Measurements from ENCODE around the gene SEC22A.
"Not testable (repeated sequence)": the region's sequence is repeated elsewhere in the genome, so short reads cannot be mapped to it uniquely, and the experiment has no call there.

SEC22A gene

DNA sequence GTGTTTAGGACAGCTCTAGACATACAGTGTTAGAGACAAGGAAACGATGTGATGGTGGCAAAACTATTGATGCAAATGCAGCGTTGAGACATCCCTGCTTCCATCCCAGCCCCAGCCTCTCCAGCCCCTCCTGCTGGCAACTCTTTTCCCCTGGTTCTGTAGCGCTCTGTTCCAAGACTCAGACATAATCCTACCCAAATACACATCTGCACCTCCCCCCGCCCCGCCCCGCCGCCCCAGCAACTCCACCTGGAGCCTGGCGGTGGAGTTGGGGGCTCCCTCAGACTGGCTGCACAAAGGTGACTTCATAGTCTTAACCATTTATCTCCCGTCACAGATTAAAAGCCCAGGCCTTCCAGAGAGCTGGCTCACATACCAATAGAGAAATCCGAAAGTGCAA is 7.2 kb upstream of the SEC22A start:
- DNase-seq (ENCODE audit: extremely low spot score), result peak; percentile 63
- ChIA-PET CTCF (no interaction called here), POLR2A (no interaction called here)
- TF ChIP-seq BHLHE40 (IDR thresholded peaks at IDR 0.05; ENCODE audit: borderline replicate concordance), result no peak
- TF ChIP-seq NFRKB (IDR thresholded peaks at IDR 0.05), result no peak
- TF ChIP-seq L3MBTL2 (conservative IDR thresholded peaks at IDR 0.05), result no peak
- TF ChIP-seq ELF4 (IDR thresholded peaks at IDR 0.05), result no peak
- TF ChIP-seq TARDBP (IDR thresholded peaks at IDR 0.05), result no peak
- no peak for TF ChIP-seq HDGF (IDR thresholded peaks at IDR 0.05; ENCODE audit: borderline replicate concordance)
- no peak for TF ChIP-seq FOXK2 (IDR thresholded peaks at IDR 0.05)
- TF ChIP-seq CTBP1 (IDR thresholded peaks at IDR 0.05; ENCODE audit: borderline replicate concordance), result no peak
- no peak for TF ChIP-seq FOXA1 (IDR thresholded peaks at IDR 0.05)
- no peak for TF ChIP-seq SP1 (IDR thresholded peaks at IDR 0.05)
- no peak for TF ChIP-seq ARNT (IDR thresholded peaks at IDR 0.05)
- no peak for TF ChIP-seq PKNOX1 (IDR thresholded peaks at IDR 0.05)
- no peak for TF ChIP-seq SUZ12 (IDR thresholded peaks at IDR 0.05)
- no peak for TF ChIP-seq LEF1 (IDR thresholded peaks at IDR 0.05; ENCODE audit: borderline replicate concordance)
- TF ChIP-seq ZNF384 (IDR thresholded peaks at IDR 0.05), result no peak
- TF ChIP-seq FOXM1 (IDR thresholded peaks at IDR 0.05; ENCODE audit: borderline replicate concordance), result no peak

DNA sequence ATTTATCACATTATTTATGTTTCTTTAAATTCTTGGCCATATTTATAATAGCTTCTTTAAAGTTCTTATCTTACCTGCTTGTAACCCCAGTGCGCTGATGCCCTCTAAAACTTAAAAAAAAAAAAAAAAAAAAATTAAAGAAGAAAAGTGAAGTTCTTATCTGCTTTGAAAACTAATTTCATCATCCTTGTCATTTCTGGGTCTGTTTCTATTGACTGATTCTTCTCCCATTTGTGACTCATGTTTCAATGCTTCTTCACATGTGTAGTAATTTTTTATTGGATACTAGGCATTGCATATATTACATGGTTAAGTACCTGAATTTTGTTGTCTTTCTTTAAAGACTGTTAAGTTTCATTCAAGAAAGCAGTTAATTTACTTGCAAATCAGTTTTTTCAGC is 3.4 kb upstream of the SEC22A start:
- ChIA-PET POLR2A (no interaction called here), CTCF (no interaction called here)
- no peak for DNase-seq (ENCODE audit: extremely low spot score)
- TF ChIP-seq ARNT (IDR thresholded peaks at IDR 0.05) (no peak), ELF4 (IDR thresholded peaks at IDR 0.05) (no peak), FOXK2 (IDR thresholded peaks at IDR 0.05) (no peak), FOXA1 (IDR thresholded peaks at IDR 0.05) (no peak), SP1 (IDR thresholded peaks at IDR 0.05) (no peak)

DNA sequence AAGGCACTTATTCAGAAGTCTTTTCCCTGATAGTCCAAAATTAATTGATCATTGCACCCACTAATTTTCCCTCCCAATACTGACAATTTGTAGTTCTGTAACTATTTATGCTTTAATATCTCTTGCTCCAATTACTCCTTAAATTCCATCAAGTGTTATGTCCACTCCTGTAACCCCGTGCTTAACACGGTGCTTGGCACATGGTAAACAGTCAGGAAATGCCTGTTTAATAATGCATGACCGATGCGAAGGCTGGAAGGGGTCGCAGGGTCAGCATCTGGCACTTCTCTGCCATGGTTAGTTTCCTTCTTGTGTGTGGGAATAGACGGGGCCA is 553 bp upstream of the SEC22A start:
- ChIA-PET POLR2A (interaction anchor here (0.7 to 1.4 kb wide), 25 partner anchors 8 to 817 kb away, joined by 3 to 14 read pairs (median 4); partner anchors contain the start of genes FAM162A and SEMA5B), CTCF (interaction anchor here (0.5 to 0.7 kb wide), 2 partner anchors 61 to 405 kb away, joined by 3 read pairs; no protein-coding TSS in a partner anchor)
- no peak for DNase-seq (ENCODE audit: extremely low spot score)
- TF ChIP-seq L3MBTL2 (conservative IDR thresholded peaks at IDR 0.05), result peak; percentile 79
- TF ChIP-seq PKNOX1 (IDR thresholded peaks at IDR 0.05), result no peak
- no peak for TF ChIP-seq HDGF (IDR thresholded peaks at IDR 0.05; ENCODE audit: borderline replicate concordance)

GRCh38 chr3:123202451-123202850 is 708 bp downstream of the SEC22A start:
- ChIA-PET POLR2A (interaction anchor here (1.1 to 1.4 kb wide), 8 partner anchors 8 to 818 kb away, joined by 3 to 14 read pairs (median 6); partner anchors contain the start of gene FAM162A), CTCF (no interaction called here)
- DNase-seq (ENCODE audit: extremely low spot score), result peak; percentile 22
- TF ChIP-seq ELF4 (IDR thresholded peaks at IDR 0.05) (no peak), TARDBP (IDR thresholded peaks at IDR 0.05) (no peak)

DNA sequence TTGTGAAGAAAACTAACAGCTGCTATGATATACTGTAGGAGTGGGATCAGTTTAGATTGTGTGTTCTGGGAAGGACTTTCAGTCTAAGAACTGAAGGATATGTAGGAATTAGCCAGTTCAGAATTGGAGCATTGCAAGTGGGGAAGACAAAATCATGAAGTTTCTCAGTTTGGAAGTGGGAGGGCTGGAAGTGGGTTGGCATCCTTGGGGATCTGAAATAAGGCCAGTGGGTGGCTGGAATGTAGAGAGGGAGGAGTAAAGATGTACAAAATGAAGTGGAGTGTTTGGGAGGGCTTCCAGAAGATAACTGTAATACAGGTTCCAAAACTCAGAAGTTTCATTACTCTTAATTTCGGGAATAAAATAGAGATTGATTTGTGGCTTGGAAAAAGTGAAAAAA is 17.2 kb downstream of the SEC22A start:
- TF ChIP-seq FOXA1 (IDR thresholded peaks at IDR 0.05) (no peak), L3MBTL2 (conservative IDR thresholded peaks at IDR 0.05) (no peak), NFRKB (IDR thresholded peaks at IDR 0.05) (no peak), PKNOX1 (IDR thresholded peaks at IDR 0.05) (no peak), HDGF (IDR thresholded peaks at IDR 0.05; ENCODE audit: borderline replicate concordance) (no peak), SP1 (IDR thresholded peaks at IDR 0.05) (no peak), FOXK2 (IDR thresholded peaks at IDR 0.05) (no peak), CTBP1 (IDR thresholded peaks at IDR 0.05; ENCODE audit: borderline replicate concordance) (no peak), SUZ12 (IDR thresholded peaks at IDR 0.05) (no peak), FOXM1 (IDR thresholded peaks at IDR 0.05; ENCODE audit: borderline replicate concordance) (no peak), BHLHE40 (IDR thresholded peaks at IDR 0.05; ENCODE audit: borderline replicate concordance) (no peak), ELF4 (IDR thresholded peaks at IDR 0.05) (no peak), ARNT (IDR thresholded peaks at IDR 0.05) (no peak), LEF1 (IDR thresholded peaks at IDR 0.05; ENCODE audit: borderline replicate concordance) (no peak)
- ChIA-PET POLR2A (interaction anchor here (1.9 kb wide), 1 partner anchor 17 kb away, joined by 6 read pairs; the partner anchor contains the start of gene SEC22A), CTCF (interaction anchor here (0.6 kb wide), 1 partner anchor 270 kb away, joined by 3 read pairs; no protein-coding TSS in a partner anchor)
- DNase-seq (ENCODE audit: extremely low spot score), result no peak

DNA sequence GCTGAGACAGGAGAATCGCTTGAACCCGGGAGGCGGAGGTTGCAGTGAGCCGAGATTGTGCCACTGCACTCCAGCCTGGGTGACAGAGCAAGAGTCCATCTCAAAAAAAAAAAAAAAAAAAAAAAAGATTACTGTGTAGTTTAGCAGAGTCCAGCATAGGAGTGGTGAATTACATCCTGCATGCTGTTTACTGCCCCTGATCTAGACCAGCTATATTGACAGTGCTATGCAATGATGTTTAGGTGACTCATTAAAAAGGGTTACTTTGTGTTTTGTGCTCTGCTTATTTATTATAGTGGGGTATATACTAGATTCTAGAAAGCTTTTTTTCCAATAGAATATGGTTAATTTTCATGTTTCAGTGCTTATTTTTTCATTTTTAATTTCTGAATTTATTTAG is 19.6 kb downstream of the SEC22A start:
- DNase-seq (ENCODE audit: extremely low spot score); POLR2A ChIA-PET; CTCF ChIA-PET: not testable (repeated sequence)

GRCh38 chr3:123225016-123225415 is 23.3 kb downstream of the SEC22A start:
- ChIA-PET POLR2A (no interaction called here), CTCF (no interaction called here)
- peak; percentile 35; the same call in 1 of the 2 replicates for TF ChIP-seq PKNOX1 (IDR thresholded peaks at IDR 0.05)
- no peak for TF ChIP-seq SUZ12 (IDR thresholded peaks at IDR 0.05)
- DNase-seq (ENCODE audit: extremely low spot score), result no peak

Measured in HEK293T (cell line).